GM19238 (cell line): ENCODE measurements around the gene TMBIM6.

ENCODE experiments used
- DNase-seq: peaks from one replicate; pipeline ENCODE4 v3.0.0; 2011; ENCODE audit warnings: low spot score; ENCODE audit not compliant: insufficient read length

Gene TMBIM6

GRCh38 chr12:49796606-49797448 lies 55.5 kb downstream of the TMBIM6 start:
- DNase-seq = no peak

- DNase-seq = no peak
Observed at GRCh38 chr12:49797449-49797776, 56.1 kb downstream of the TMBIM6 start.

- no peak for DNase-seq
Observed at GRCh38 chr12:49798248-49798647, 56.9 kb downstream of the TMBIM6 start.

GRCh38 chr12:49798934-49799333 lies 57.6 kb downstream of the TMBIM6 start:
- no peak for DNase-seq

- DNase-seq = no peak
Observed at GRCh38 chr12:49800421-49801140, 59.2 kb downstream of the TMBIM6 start.

- DNase-seq = no peak
Observed at GRCh38 chr12:49801141-49802063, 60.0 kb downstream of the TMBIM6 start.

- DNase-seq = no peak
Observed at GRCh38 chr12:49803693-49804450, 62.5 kb downstream of the TMBIM6 start.

GRCh38 chr12:49804821-49805220 lies 63.5 kb downstream of the TMBIM6 start:
- DNase-seq = no peak

- no peak for DNase-seq
Observed at GRCh38 chr12:49805409-49805808, 64.1 kb downstream of the TMBIM6 start.

GRCh38 chr12:49806321-49806813 lies 65.0 kb downstream of the TMBIM6 start:
- DNase-seq = no peak

GRCh38 chr12:49806877-49807276 lies 65.5 kb downstream of the TMBIM6 start:
- DNase-seq = no peak

GRCh38 chr12:49807991-49808580 lies 66.7 kb downstream of the TMBIM6 start:
- DNase-seq = no peak

- DNase-seq = no peak
Observed at GRCh38 chr12:49808686-49809380, 67.5 kb downstream of the TMBIM6 start.

GRCh38 chr12:49809381-49809905 lies 68.1 kb downstream of the TMBIM6 start:
- no peak for DNase-seq

- no peak for DNase-seq
Observed at GRCh38 chr12:49809906-49810389, 68.6 kb downstream of the TMBIM6 start.

GRCh38 chr12:49811136-49811535 lies 69.8 kb downstream of the TMBIM6 start:
- DNase-seq = no peak

GRCh38 chr12:49811961-49812401 lies 70.6 kb downstream of the TMBIM6 start:
- no peak for DNase-seq

- no peak for DNase-seq
Observed at GRCh38 chr12:49813131-49813530, 71.8 kb downstream of the TMBIM6 start.
